Epithelial cell of esophagus (primary cell): ENCODE measurements around the gene PCDHGA4.
A peak's percentile ranks its signal among the peaks of the same experiment; 100 is the strongest.
"Not testable (repeated sequence)": the region's sequence is repeated elsewhere in the genome, so short reads cannot be mapped to it uniquely, and the experiment has no call there.

Experiments
- DNase-seq: peaks from one replicate; pipeline ENCODE4 v3.0.0; 2010; ENCODE audit warnings: low read depth
- H3K4me3 ChIP-seq: 2 replicates; pipeline ENCODE4 v1.5.1; 2011; ENCODE audit warnings: mild to moderate bottlenecking, low read length, control low read depth
- CTCF ChIP-seq: IDR thresholded peaks from 2 replicates; pipeline ENCODE4 v1.5.1; 2011; ENCODE audit warnings: low read depth, mild to moderate bottlenecking, low read length, control low read depth, inconsistent platforms; ENCODE audit not compliant: insufficient read depth; ENCODE audit errors: missing control alignments

Gene PCDHGA4

GRCh38 chr5:141354900-141355469 lies at the start of gene PCDHGA4:
TSS of gene PCDHGA4 (plus strand) at chr5:141355021. CDS start at chr5:141355108, 87 bp downstream.
- H3K4me3 ChIP-seq = peak within 1 kb of the TSS; percentile 6
- no peak for DNase-seq
- peak; percentile 26 for TF ChIP-seq CTCF

- TF ChIP-seq CTCF = no peak
- DNase-seq = no peak
- no peak overlapping the region for H3K4me3 ChIP-seq
Observed at GRCh38 chr5:141306630-141307029, 48.2 kb upstream of the PCDHGA4 start.

- no peak overlapping the region for H3K4me3 ChIP-seq
- TF ChIP-seq CTCF = no peak
- DNase-seq = no peak
Observed at GRCh38 chr5:141313711-141314110, 41.1 kb upstream of the PCDHGA4 start.

- not testable (repeated sequence) for DNase-seq
Observed at GRCh38 chr5:141316963-141317362, 37.9 kb upstream of the PCDHGA4 start.

GRCh38 chr5:141319202-141319601 lies 35.6 kb upstream of the PCDHGA4 start:
- no peak overlapping the region for H3K4me3 ChIP-seq
- DNase-seq = no peak
- TF ChIP-seq CTCF = no peak

More at GRCh38 chr5:141316963-141317362, 37.9 kb upstream of the PCDHGA4 start:
- not testable (repeated sequence) for H3K4me3 ChIP-seq

GRCh38 chr5:141319699-141320098 lies 35.1 kb upstream of the PCDHGA4 start:
- TF ChIP-seq CTCF = no peak
- DNase-seq = no peak
- peak overlapping the region; percentile 86 for H3K4me3 ChIP-seq

GRCh38 chr5:141320225-141321169 lies 34.3 kb upstream of the PCDHGA4 start, which contains the start of gene TAF7:
TSS of gene TAF7 (minus strand) at chr5:141320784. CDS start at chr5:141320044, 740 bp downstream.
- peak; percentile 93 for DNase-seq
- peak within 1 kb of the TSS; percentile 86 for H3K4me3 ChIP-seq
- TF ChIP-seq CTCF = peak; percentile 88
